Osteocyte (in vitro differentiated cells): ENCODE measurements around the gene TAF1B. TPM values are rescaled to one million over a fixed set of nuclear protein-coding genes. Genes with fewer than 3 reads are reported as not detected.

ENCODE experiments used
- DNase-seq: peaks from one replicate; pipeline ENCODE4 v3.0.0; 2021; ENCODE audit warnings: mixed read lengths; ENCODE audit not compliant: unreplicated experiment; ENCODE audit errors: extremely low spot score
- H3K27ac Mint-ChIP-seq: one replicate; pipeline ENCODE4 v1.8.0; 2021; ENCODE audit warnings: mild to moderate bottlenecking, mixed read lengths; ENCODE audit not compliant: unreplicated experiment
- H3K27me3 Mint-ChIP-seq: one replicate; pipeline ENCODE4 v1.8.0; 2021; ENCODE audit warnings: mixed read lengths; ENCODE audit not compliant: unreplicated experiment
- H3K36me3 Mint-ChIP-seq: one replicate; pipeline ENCODE4 v1.8.0; 2021; ENCODE audit warnings: mixed read lengths; ENCODE audit not compliant: unreplicated experiment
- H3K4me1 Mint-ChIP-seq: one replicate; pipeline ENCODE4 v1.8.0; 2021; ENCODE audit warnings: mixed read lengths; ENCODE audit not compliant: unreplicated experiment
- H3K4me3 Mint-ChIP-seq: one replicate; pipeline ENCODE4 v1.8.0; 2021; ENCODE audit warnings: mild to moderate bottlenecking, moderate library complexity, mixed read lengths; ENCODE audit not compliant: unreplicated experiment
- H3K9me3 Mint-ChIP-seq: one replicate; pipeline ENCODE4 v1.8.0; 2021; ENCODE audit warnings: mixed read lengths; ENCODE audit not compliant: unreplicated experiment
- CTCF ChIP-seq: fragments of 200-600 bp; sonication (generic); IDR thresholded peaks from 2 replicates; pipeline ENCODE4 v1.5.0; 2021; ENCODE audit warnings: antibody characterized with exemption, mild to moderate bottlenecking, moderate library complexity
- total RNA-seq: library from RNA; stranded (reverse); gene quantifications from 2 replicates; pipeline ENCODE4 v1.2.1, GENCODE V29; 2021

The TAF1B gene
- total RNA-seq, 1 donor from 2014 or later, result 23.0 TPM

GRCh38 chr2:9958057-9958456 lies 114.8 kb downstream of the TAF1B start:
- no peak for TF ChIP-seq CTCF
- Mint-ChIP-seq H3K27ac (no peak overlapping the region), H3K36me3 (no peaks in the 10 kb centered on the region), H3K9me3 (no peaks in the 10 kb centered on the region), H3K4me3 (no peak overlapping the region), H3K27me3 (peaks cover 47% of the 10 kb centered on the region), H3K4me1 (no peaks in the 10 kb centered on the region)
- DNase-seq, result no peak

GRCh38 chr2:9959262-9959661 lies 116.0 kb downstream of the TAF1B start:
- Mint-ChIP-seq H3K9me3 (no peaks in the 10 kb centered on the region), H3K27me3 (peaks cover 35% of the 10 kb centered on the region), H3K4me3 (no peak overlapping the region), H3K4me1 (no peaks in the 10 kb centered on the region), H3K27ac (no peak overlapping the region), H3K36me3 (no peaks in the 10 kb centered on the region)
- no peak for DNase-seq
- TF ChIP-seq CTCF, result no peak

- Mint-ChIP-seq H3K4me3 (no peak overlapping the region), H3K27me3 (peaks cover 30% of the 10 kb centered on the region), H3K27ac (no peak overlapping the region), H3K4me1 (no peaks in the 10 kb centered on the region), H3K9me3 (no peaks in the 10 kb centered on the region), H3K36me3 (no peaks in the 10 kb centered on the region)
- no peak for TF ChIP-seq CTCF
- no peak for DNase-seq
Observed at GRCh38 chr2:9961013-9961412, 117.7 kb downstream of the TAF1B start.

- Mint-ChIP-seq H3K9me3 (no peaks in the 10 kb centered on the region), H3K27me3 (peaks cover 17% of the 10 kb centered on the region), H3K27ac (no peak overlapping the region), H3K36me3 (no peaks in the 10 kb centered on the region), H3K4me3 (no peak overlapping the region), H3K4me1 (no peaks in the 10 kb centered on the region)
- TF ChIP-seq CTCF, result no peak
- DNase-seq, result no peak
Observed at GRCh38 chr2:9964334-9964980, 121.2 kb downstream of the TAF1B start.

GRCh38 chr2:9965119-9965822 lies 122.0 kb downstream of the TAF1B start:
- DNase-seq, result no peak
- no peaks in the 10 kb centered on the region for H3K4me1 Mint-ChIP-seq
- H3K27ac Mint-ChIP-seq, result no peak overlapping the region
- H3K4me3 Mint-ChIP-seq, result no peak overlapping the region
- TF ChIP-seq CTCF, result no peak
- H3K9me3 Mint-ChIP-seq, result no peaks in the 10 kb centered on the region
- no peaks in the 10 kb centered on the region for H3K36me3 Mint-ChIP-seq
- peaks cover 17% of the 10 kb centered on the region for H3K27me3 Mint-ChIP-seq
